ENCODE results near the gene RAP1GAP. TPM values are rescaled to one million over a fixed set of nuclear protein-coding genes. Genes with fewer than 3 reads are reported as not detected.

RAP1GAP gene
- total RNA-seq, 2 donors from 2014 or later = 8.0 to 8.2 TPM

GRCh38 chr1:21672478-21673276 is 3.5 kb upstream of the RAP1GAP start:
- no peak overlapping the region for H3K9ac ChIP-seq (ENCODE audit: extremely low read depth, low read length, poor library complexity, severe bottlenecking)
- WGBS, 2 experiments (ENCODE audit: insufficient coverage in 1 of 2, insufficient read length in 1 of 2) = 93 to 100% methylated on average over 5 to 10 of the region's 10 CpGs
- H3K36me3 Mint-ChIP-seq (ENCODE audit: low read depth) = no peaks in the 10 kb centered on the region
- no peaks in the 10 kb centered on the region for H3K4me1 ChIP-seq (ENCODE audit: control insufficient read depth, insufficient read depth, low read length)
- no peak for DNase-seq
- no peaks in the 10 kb centered on the region for H3K9me3 Mint-ChIP-seq
- peaks cover 2% of the 10 kb centered on the region for H3K36me3 ChIP-seq (ENCODE audit: control insufficient read depth, insufficient read depth, low read length)
- H3K27ac ChIP-seq (ENCODE audit: low read depth, low read length) = no peak overlapping the region
- H3K27me3 Mint-ChIP-seq (ENCODE audit: insufficient read depth) = peaks cover 16% of the 10 kb centered on the region
- TF ChIP-seq CTCF (conservative IDR thresholded peaks at IDR 0.05) = no peak
- H3K9me3 ChIP-seq (ENCODE audit: control insufficient read depth, low read length) = no peaks in the 10 kb centered on the region
- H3K4me3 Mint-ChIP-seq = no peak overlapping the region
- H3K27ac Mint-ChIP-seq = no peak overlapping the region
- peaks cover 10% of the 10 kb centered on the region for H3K4me1 Mint-ChIP-seq
- no peak overlapping the region for H3K4me3 ChIP-seq (ENCODE audit: low read length)
- H3K27me3 ChIP-seq (ENCODE audit: control insufficient read depth, insufficient read depth, low read length, poor library complexity, severe bottlenecking) = peaks cover 11% of the 10 kb centered on the region

- no peaks in the 10 kb centered on the region for H3K36me3 ChIP-seq (ENCODE audit: control insufficient read depth, insufficient read depth, low read length)
- no peak overlapping the region for H3K9ac ChIP-seq (ENCODE audit: extremely low read depth, low read length, poor library complexity, severe bottlenecking)
- TF ChIP-seq CTCF (conservative IDR thresholded peaks at IDR 0.05) = no peak
- Mint-ChIP-seq H3K27ac (no peak overlapping the region), H3K27me3 (ENCODE audit: insufficient read depth) (peaks cover 20% of the 10 kb centered on the region), H3K4me3 (no peak overlapping the region), H3K9me3 (no peaks in the 10 kb centered on the region), H3K4me1 (peaks cover 10% of the 10 kb centered on the region), H3K36me3 (ENCODE audit: low read depth) (no peaks in the 10 kb centered on the region)
- H3K27me3 ChIP-seq (ENCODE audit: control insufficient read depth, insufficient read depth, low read length, poor library complexity, severe bottlenecking) = peaks cover 11% of the 10 kb centered on the region
- WGBS, 2 experiments (ENCODE audit: insufficient coverage in 1 of 2, insufficient read length in 1 of 2) = 93 to 100% methylated on average over 3 to 6 of the region's 6 CpGs
- DNase-seq = no peak
- H3K27ac ChIP-seq (ENCODE audit: low read depth, low read length) = no peak overlapping the region
- no peaks in the 10 kb centered on the region for H3K4me1 ChIP-seq (ENCODE audit: control insufficient read depth, insufficient read depth, low read length)
- no peak overlapping the region for H3K4me3 ChIP-seq (ENCODE audit: low read length)
- H3K9me3 ChIP-seq (ENCODE audit: control insufficient read depth, low read length) = no peaks in the 10 kb centered on the region
Measured at GRCh38 chr1:21671915-21672314, 2.8 kb upstream of the RAP1GAP start.

GRCh38 chr1:21670956-21671902 is 2.1 kb upstream of the RAP1GAP start:
- no peak for DNase-seq
- Histone ChIP-seq H3K27ac (ENCODE audit: low read depth, low read length) (no peak overlapping the region), H3K27me3 (ENCODE audit: control insufficient read depth, insufficient read depth, low read length, poor library complexity, severe bottlenecking) (peaks cover 11% of the 10 kb centered on the region), H3K4me1 (ENCODE audit: control insufficient read depth, insufficient read depth, low read length) (no peaks in the 10 kb centered on the region), H3K9me3 (ENCODE audit: control insufficient read depth, low read length) (no peaks in the 10 kb centered on the region), H3K9ac (ENCODE audit: extremely low read depth, low read length, poor library complexity, severe bottlenecking) (no peak overlapping the region), H3K36me3 (ENCODE audit: control insufficient read depth, insufficient read depth, low read length) (no peaks in the 10 kb centered on the region), H3K4me3 (ENCODE audit: low read length) (no peak overlapping the region)
- Mint-ChIP-seq H3K9me3 (no peaks in the 10 kb centered on the region), H3K27me3 (ENCODE audit: insufficient read depth) (peaks cover 20% of the 10 kb centered on the region), H3K4me1 (peaks cover 3% of the 10 kb centered on the region), H3K4me3 (no peak overlapping the region), H3K36me3 (ENCODE audit: low read depth) (no peaks in the 10 kb centered on the region), H3K27ac (no peak overlapping the region)
- WGBS, 2 experiments (ENCODE audit: insufficient coverage in 1 of 2, insufficient read length in 1 of 2) = 79 to 86% methylated on average over 10 to 11 of the region's 11 CpGs
- TF ChIP-seq CTCF (conservative IDR thresholded peaks at IDR 0.05) = no peak
